ENCODE data around the gene MAGI3.

DNA sequence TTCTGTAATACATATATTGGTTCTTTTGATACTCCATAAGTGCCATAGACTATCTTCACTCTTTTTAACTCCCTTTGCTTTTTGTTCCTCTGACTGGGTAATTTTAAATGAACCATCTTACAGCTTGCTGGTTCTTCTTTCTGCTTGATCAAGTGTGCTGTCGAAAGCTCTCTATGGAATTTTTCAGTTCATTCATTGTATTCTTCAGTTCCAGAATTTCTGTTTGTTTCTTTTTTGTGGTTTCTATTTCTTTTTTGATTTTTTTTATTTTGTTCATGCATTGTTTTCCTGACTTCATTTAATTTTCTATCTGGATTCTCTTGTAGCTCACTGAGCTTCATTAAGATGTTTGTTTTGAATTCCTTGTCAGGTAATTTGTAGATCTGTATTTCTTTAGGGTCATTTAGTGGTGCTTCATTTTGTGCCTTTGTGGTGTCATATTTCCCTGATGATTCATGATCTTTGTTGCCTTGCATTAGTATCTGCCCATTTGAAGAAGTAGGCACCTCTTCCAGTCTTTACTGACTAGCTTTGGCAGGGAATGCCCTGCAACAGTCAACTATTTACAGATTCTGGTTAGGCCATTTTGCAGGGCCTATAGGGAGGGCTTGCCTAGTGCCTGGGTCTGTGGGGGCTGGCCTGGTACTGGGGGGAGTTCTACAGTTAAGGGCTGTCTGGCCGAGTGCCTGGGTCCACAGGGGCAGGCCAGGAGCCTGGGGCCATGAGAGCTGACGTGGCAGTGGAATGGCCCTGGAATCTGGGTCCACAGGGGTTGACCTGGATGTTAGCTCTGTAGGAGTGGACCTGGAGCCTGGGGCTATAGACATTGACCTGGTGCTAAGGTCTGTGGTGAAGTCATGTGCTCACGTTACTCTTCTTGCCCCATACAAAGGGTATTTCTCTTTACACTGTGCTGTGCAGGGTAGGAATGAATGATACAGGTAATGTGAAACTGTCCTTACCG, 89.7 kb downstream of the MAGI3 start:
- TF ChIP-seq, protein P1, sequence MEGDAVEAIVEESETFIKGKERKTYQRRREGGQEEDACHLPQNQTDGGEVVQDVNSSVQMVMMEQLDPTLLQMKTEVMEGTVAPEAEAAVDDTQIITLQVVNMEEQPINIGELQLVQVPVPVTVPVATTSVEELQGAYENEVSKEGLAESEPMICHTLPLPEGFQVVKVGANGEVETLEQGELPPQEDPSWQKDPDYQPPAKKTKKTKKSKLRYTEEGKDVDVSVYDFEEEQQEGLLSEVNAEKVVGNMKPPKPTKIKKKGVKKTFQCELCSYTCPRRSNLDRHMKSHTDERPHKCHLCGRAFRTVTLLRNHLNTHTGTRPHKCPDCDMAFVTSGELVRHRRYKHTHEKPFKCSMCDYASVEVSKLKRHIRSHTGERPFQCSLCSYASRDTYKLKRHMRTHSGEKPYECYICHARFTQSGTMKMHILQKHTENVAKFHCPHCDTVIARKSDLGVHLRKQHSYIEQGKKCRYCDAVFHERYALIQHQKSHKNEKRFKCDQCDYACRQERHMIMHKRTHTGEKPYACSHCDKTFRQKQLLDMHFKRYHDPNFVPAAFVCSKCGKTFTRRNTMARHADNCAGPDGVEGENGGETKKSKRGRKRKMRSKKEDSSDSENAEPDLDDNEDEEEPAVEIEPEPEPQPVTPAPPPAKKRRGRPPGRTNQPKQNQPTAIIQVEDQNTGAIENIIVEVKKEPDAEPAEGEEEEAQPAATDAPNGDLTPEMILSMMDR (IDR thresholded peaks at IDR 0.05): no peak
- TF ChIP-seq POLR2A (IDR thresholded peaks at IDR 0.05): no peak
